HL-60 (cell line): ENCODE results near the gene MEIOB.

Experiments
- GABPA ChIP-seq: IDR thresholded peaks from 2 replicates; pipeline ENCODE4 v1.6.1; 2012; ENCODE audit warnings: low read depth
- POLR2AphosphoS5 ChIP-seq: IDR thresholded peaks from 2 replicates; pipeline ENCODE4 v1.6.1; 2012; ENCODE audit warnings: low read depth
- TF ChIP-seq, protein P1 (sequence below): IDR thresholded peaks from 2 replicates; pipeline ENCODE4 v1.6.1; 2012; ENCODE audit warnings: low read depth; ENCODE audit not compliant: insufficient replicate concordance

DNA sequence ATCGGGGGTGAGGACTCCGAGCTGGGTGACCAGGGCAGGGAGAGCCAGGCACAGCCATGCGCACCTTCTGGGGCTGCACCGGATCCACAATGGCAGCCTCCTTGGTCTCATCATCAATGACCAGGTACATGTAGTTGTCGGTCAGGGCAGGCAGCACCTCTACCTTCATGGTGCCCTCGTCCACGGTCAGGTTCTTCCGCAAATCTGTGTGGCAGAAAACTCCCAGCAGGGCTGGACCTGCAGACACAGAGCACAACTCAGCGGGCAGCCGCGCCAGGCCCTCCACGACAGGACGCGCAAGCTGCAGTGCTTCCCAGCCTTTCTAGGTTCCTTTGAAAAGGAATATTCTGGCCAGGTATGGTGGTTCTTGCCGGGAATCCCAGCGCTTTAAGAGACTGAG lies 49.2 kb downstream of the MEIOB start:
- TF ChIP-seq POLR2AphosphoS5 (no peak), GABPA (no peak)
- TF ChIP-seq, protein P1, sequence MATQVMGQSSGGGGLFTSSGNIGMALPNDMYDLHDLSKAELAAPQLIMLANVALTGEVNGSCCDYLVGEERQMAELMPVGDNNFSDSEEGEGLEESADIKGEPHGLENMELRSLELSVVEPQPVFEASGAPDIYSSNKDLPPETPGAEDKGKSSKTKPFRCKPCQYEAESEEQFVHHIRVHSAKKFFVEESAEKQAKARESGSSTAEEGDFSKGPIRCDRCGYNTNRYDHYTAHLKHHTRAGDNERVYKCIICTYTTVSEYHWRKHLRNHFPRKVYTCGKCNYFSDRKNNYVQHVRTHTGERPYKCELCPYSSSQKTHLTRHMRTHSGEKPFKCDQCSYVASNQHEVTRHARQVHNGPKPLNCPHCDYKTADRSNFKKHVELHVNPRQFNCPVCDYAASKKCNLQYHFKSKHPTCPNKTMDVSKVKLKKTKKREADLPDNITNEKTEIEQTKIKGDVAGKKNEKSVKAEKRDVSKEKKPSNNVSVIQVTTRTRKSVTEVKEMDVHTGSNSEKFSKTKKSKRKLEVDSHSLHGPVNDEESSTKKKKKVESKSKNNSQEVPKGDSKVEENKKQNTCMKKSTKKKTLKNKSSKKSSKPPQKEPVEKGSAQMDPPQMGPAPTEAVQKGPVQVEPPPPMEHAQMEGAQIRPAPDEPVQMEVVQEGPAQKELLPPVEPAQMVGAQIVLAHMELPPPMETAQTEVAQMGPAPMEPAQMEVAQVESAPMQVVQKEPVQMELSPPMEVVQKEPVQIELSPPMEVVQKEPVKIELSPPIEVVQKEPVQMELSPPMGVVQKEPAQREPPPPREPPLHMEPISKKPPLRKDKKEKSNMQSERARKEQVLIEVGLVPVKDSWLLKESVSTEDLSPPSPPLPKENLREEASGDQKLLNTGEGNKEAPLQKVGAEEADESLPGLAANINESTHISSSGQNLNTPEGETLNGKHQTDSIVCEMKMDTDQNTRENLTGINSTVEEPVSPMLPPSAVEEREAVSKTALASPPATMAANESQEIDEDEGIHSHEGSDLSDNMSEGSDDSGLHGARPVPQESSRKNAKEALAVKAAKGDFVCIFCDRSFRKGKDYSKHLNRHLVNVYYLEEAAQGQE: no peak
